Measurements from ENCODE around the gene ME3.

- TF ChIP-seq EZH2 (IDR thresholded peaks at IDR 0.05; ENCODE audit: insufficient read depth, poor library complexity, severe bottlenecking) = no peak
- TF ChIP-seq EZH2phosphoT487 (IDR thresholded peaks at IDR 0.05; ENCODE audit: insufficient read depth, low read depth) = no peak
Measured at GRCh38 chr11:86558207-86558606, 114.2 kb downstream of the ME3 start.

All from GM23248 (cell line).